ENCODE results near the gene LGALS7B.

DNA sequence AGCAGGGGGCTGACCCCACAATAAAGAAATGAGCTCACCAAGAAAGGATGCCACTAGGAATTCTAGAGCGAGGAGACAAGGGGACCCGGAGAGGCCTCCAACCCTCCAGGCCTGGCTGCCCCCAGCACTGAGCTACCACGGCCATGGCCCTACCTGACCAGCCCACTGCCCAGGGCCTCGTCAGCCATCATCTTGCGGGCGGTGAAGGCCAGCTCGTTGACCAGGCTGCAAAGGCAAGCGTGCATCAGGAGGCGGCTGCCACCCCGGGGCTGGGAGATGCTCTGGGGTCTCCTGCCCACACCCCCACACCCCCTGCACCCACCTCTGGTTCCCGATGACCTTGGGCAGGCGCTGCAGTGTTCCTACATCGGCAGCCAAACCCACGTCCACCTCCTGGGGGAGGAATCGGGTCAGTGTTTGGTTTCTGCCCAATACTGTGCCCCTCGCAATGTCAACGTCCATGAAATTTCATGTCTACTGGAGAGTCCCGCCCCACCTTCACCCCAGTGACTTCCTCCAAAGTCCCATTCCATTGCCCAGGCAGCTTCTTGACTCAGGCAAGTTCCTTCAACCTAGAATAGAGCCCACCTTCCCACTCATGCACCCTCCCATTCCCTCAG lies 27.2 kb downstream of the LGALS7B start:
- TF ChIP-seq, protein P1, sequence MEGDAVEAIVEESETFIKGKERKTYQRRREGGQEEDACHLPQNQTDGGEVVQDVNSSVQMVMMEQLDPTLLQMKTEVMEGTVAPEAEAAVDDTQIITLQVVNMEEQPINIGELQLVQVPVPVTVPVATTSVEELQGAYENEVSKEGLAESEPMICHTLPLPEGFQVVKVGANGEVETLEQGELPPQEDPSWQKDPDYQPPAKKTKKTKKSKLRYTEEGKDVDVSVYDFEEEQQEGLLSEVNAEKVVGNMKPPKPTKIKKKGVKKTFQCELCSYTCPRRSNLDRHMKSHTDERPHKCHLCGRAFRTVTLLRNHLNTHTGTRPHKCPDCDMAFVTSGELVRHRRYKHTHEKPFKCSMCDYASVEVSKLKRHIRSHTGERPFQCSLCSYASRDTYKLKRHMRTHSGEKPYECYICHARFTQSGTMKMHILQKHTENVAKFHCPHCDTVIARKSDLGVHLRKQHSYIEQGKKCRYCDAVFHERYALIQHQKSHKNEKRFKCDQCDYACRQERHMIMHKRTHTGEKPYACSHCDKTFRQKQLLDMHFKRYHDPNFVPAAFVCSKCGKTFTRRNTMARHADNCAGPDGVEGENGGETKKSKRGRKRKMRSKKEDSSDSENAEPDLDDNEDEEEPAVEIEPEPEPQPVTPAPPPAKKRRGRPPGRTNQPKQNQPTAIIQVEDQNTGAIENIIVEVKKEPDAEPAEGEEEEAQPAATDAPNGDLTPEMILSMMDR (IDR thresholded peaks at IDR 0.05) = no peak
- TF ChIP-seq ETV6 (CRISPR knock-in tag; IDR thresholded peaks at IDR 0.05) (no peak), KAT7 (CRISPR knock-in tag; IDR thresholded peaks at IDR 0.05; ENCODE audit: borderline replicate concordance) (no peak), GTF2I (CRISPR knock-in tag; conservative IDR thresholded peaks at IDR 0.05) (no peak), NR1H2 (CRISPR knock-in tag; IDR thresholded peaks at IDR 0.05) (no peak), CREB1 (CRISPR knock-in tag; IDR thresholded peaks at IDR 0.05) (no peak), SMAD4 (CRISPR knock-in tag; IDR thresholded peaks at IDR 0.05) (no peak), ZNF263 (CRISPR knock-in tag; IDR thresholded peaks at IDR 0.05; ENCODE audit: low read depth) (no peak), JUN (CRISPR knock-in tag; IDR thresholded peaks at IDR 0.05) (no peak), ESRRA (CRISPR knock-in tag; IDR thresholded peaks at IDR 0.05; ENCODE audit: borderline replicate concordance) (no peak)
- TF ChIP-seq, protein P2, sequence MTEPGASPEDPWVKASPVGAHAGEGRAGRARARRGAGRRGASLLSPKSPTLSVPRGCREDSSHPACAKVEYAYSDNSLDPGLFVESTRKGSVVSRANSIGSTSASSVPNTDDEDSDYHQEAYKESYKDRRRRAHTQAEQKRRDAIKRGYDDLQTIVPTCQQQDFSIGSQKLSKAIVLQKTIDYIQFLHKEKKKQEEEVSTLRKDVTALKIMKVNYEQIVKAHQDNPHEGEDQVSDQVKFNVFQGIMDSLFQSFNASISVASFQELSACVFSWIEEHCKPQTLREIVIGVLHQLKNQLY (CRISPR knock-in tag; IDR thresholded peaks at IDR 0.05) = no peak
- TF ChIP-seq, protein P3, sequence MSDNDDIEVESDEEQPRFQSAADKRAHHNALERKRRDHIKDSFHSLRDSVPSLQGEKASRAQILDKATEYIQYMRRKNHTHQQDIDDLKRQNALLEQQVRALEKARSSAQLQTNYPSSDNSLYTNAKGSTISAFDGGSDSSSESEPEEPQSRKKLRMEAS (CRISPR knock-in tag; IDR thresholded peaks at IDR 0.05) = no peak
- TF ChIP-seq, protein P4, sequence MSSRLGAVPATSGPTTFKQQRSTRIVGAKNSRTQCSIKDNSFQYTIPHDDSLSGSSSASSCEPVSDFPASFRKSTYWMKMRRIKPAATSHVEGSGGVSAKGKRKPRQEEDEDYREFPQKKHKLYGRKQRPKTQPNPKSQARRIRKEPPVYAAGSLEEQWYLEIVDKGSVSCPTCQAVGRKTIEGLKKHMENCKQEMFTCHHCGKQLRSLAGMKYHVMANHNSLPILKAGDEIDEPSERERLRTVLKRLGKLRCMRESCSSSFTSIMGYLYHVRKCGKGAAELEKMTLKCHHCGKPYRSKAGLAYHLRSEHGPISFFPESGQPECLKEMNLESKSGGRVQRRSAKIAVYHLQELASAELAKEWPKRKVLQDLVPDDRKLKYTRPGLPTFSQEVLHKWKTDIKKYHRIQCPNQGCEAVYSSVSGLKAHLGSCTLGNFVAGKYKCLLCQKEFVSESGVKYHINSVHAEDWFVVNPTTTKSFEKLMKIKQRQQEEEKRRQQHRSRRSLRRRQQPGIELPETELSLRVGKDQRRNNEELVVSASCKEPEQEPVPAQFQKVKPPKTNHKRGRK (CRISPR knock-in tag; IDR thresholded peaks at IDR 0.05; ENCODE audit: borderline replicate concordance) = no peak
